Endothelial cell of umbilical vein (primary cell): Measurements from ENCODE around the gene ATP6V1E1. TPM values are rescaled to one million over a fixed set of nuclear protein-coding genes. Genes with fewer than 3 reads are reported as not detected.

Experiments
- BruUV-seq: library from RNA; stranded (reverse); fragments of 400-500 nt; replicated peaks from 2 replicates; lab custom pipeline; 2021; lab: Mats Ljungman, UMichigan
- CTCF ChIA-PET: fragments of 300-600, 350-600 bp; sonication (Branson Sonifier 250); formaldehyde crosslinking; loops from one replicate; lab custom pipeline; 2021; ENCODE audit warnings: antibody characterized with exemption, inconsistent platforms; lab: Charles Lee
- POLR2A ChIA-PET: fragments of 300-600, 350-600 bp; sonication (Branson Sonifier 250); formaldehyde crosslinking; loops from one replicate; lab custom pipeline; 2021; ENCODE audit warnings: antibody characterized with exemption, inconsistent platforms; lab: Charles Lee
- DNase-seq: peaks from one replicate; pipeline ENCODE4 v3.0.0-alpha.2; 2011; ENCODE audit warnings: low read depth, low spot score
- FAIRE-seq: peaks from 2 replicates; lab custom pipeline; 2011; peaks lifted over from hg19 to GRCh38; lab: Jason Lieb, UNC
- H2AFZ ChIP-seq: 2 replicates; pipeline ENCODE4 v1.6.0; 2012; ENCODE audit warnings: low read depth, low read length, control low read depth, inconsistent platforms
- H3K27ac ChIP-seq: 2 replicates; pipeline ENCODE4 v1.5.1; 2011; ENCODE audit warnings: low read depth, mild to moderate bottlenecking, control low read depth, low read length, moderate library complexity; ENCODE audit not compliant: insufficient read depth
- H3K27me3 ChIP-seq, 2 experiments: 2 replicates each; pipeline versions ENCODE4 v1.6.0 to v1.6.1; 2011; ENCODE audit warnings: low read length in 2 of 2, mixed read lengths in 1 of 2; ENCODE audit not compliant: control insufficient read depth in 2 of 2, insufficient read depth in 2 of 2
- H3K36me3 ChIP-seq, 2 experiments: 2 replicates in 1 of 2; 3 replicates in 1 of 2; pipeline ENCODE4 v1.5.1; 2011; ENCODE audit warnings: low read length in 2 of 2, mild to moderate bottlenecking in 1 of 2, moderate library complexity in 1 of 2; ENCODE audit not compliant: control insufficient read depth in 2 of 2, insufficient read depth in 2 of 2; ENCODE audit errors: extremely low read depth in 1 of 2
- H3K4me1 ChIP-seq: 3 replicates; pipeline ENCODE4 v1.5.1; 2011; ENCODE audit warnings: mild to moderate bottlenecking, low read length; ENCODE audit not compliant: control insufficient read depth, insufficient read depth; ENCODE audit errors: extremely low read depth
- H3K4me2 ChIP-seq: 2 replicates; pipeline ENCODE4 v1.6.1; 2011; ENCODE audit warnings: low read length, control low read depth, mixed read lengths; ENCODE audit not compliant: insufficient read depth
- H3K4me3 ChIP-seq, 3 experiments: fragments of 200-600 bp in 1 of 3; sonication (generic), shearing (Covaris generic) in 1 of 3; replicated peaks in 1 of 3; 2 replicates each; pipeline ENCODE4 v1.5.1; 2011 to 2016; ENCODE audit warnings: control low read depth in 3 of 3, low read length in 3 of 3, mild to moderate bottlenecking in 2 of 3, inconsistent platforms in 1 of 3, low read depth in 1 of 3, moderate library complexity in 1 of 3; ENCODE audit not compliant: insufficient read depth in 1 of 3
- H3K79me2 ChIP-seq: 2 replicates; pipeline ENCODE4 v1.6.0; 2012; ENCODE audit warnings: low read length, inconsistent platforms; ENCODE audit not compliant: control insufficient read depth, insufficient read depth
- H3K9ac ChIP-seq: replicated peaks from 2 replicates; pipeline ENCODE3; 2011; ENCODE audit warnings: low read length, control low read depth; ENCODE audit not compliant: insufficient read depth; ENCODE audit errors: extremely low read depth
- H3K9me1 ChIP-seq: replicated peaks from 3 replicates; pipeline ENCODE4 v1.6.0; 2011; ENCODE audit warnings: mild to moderate bottlenecking, low read length; ENCODE audit not compliant: control insufficient read depth, insufficient read depth; ENCODE audit errors: extremely low read depth
- H3K9me3 ChIP-seq: replicated peaks from 2 replicates; pipeline ENCODE4 v1.5.1; 2012; ENCODE audit warnings: low read length, inconsistent platforms; ENCODE audit not compliant: control insufficient read depth, insufficient read depth
- H4K20me1 ChIP-seq: replicated peaks from 2 replicates; pipeline ENCODE3; 2011; ENCODE audit warnings: mild to moderate bottlenecking, low read length; ENCODE audit not compliant: control insufficient read depth, insufficient read depth; ENCODE audit errors: extremely low read depth
- EZH2 ChIP-seq: IDR thresholded peaks from 2 replicates; pipeline ENCODE4 v1.6.1; 2012; ENCODE audit warnings: borderline replicate concordance, low read depth, mild to moderate bottlenecking, moderate library complexity, low read length, inconsistent platforms; ENCODE audit not compliant: severe bottlenecking
- FOS ChIP-seq: IDR thresholded peaks from 2 replicates; pipeline ENCODE4 v1.6.1; 2011; ENCODE audit warnings: mild to moderate bottlenecking, low read length, moderate library complexity, borderline replicate concordance; ENCODE audit not compliant: insufficient read depth
- GATA2 ChIP-seq: IDR thresholded peaks from 2 replicates; pipeline ENCODE4 v1.7.0; 2011; ENCODE audit warnings: low read depth, mild to moderate bottlenecking, moderate library complexity, mixed read lengths, low read length; ENCODE audit not compliant: insufficient read length, insufficient read depth
- JUN ChIP-seq: IDR thresholded peaks from 2 replicates; pipeline ENCODE4 v1.6.1; 2011; ENCODE audit warnings: borderline replicate concordance, low read depth; ENCODE audit not compliant: insufficient read length, insufficient read depth
- MYC ChIP-seq: IDR thresholded peaks from one replicate; pipeline ENCODE4 v1.6.1; 2011; ENCODE audit warnings: mild to moderate bottlenecking, low read depth, low read length
- POLR2A ChIP-seq: IDR thresholded peaks from 2 replicates; pipeline ENCODE4 v1.6.1; 2012; ENCODE audit warnings: low read depth, mild to moderate bottlenecking, control low read depth, low read length
- POLR2AphosphoS5 ChIP-seq: IDR thresholded peaks from 2 replicates; pipeline ENCODE4 v1.6.1; 2012; ENCODE audit warnings: low read depth, mild to moderate bottlenecking, control low read depth, low read length, moderate library complexity; ENCODE audit not compliant: insufficient read depth
- dilution Hi-C: fragments of 300-500 bp; cut with MboI; formaldehyde crosslinking; loops from one replicate; pipeline ENCODE4 v1.15.0; 2019; ENCODE audit warnings: low sequenced_read_pairs; ENCODE audit not compliant: extremely low pct_ligation_motif_present
- intact Hi-C: fragments of 100-400 bp; cut with micrococcal nuclease; formaldehyde crosslinking; loops from one replicate; pipeline ENCODE4 v1.10.0; 2022
- polyA plus RNA-seq, 4 experiments: library from polyadenylated mRNA; depleted of rRNA in 3 of 4; stranded (reverse) in 3 of 4; unstranded in 1 of 4; fragments of >200 nt; gene quantifications; 2 replicates each; pipeline versions ENCODE4 v1.2.1 to v1.2.3, GENCODE V29; 2011 to 2012; ENCODE audit warnings: missing spikeins in 1 of 4
- total RNA-seq: library from RNA; stranded (reverse); gene quantifications from 2 replicates; pipeline ENCODE4 v1.2.3, GENCODE V29; 2021
- TF ChIP-seq, protein P1 (sequence below): IDR thresholded peaks from 2 replicates; pipeline ENCODE4 v1.6.1; 2011; ENCODE audit not compliant: insufficient read depth, insufficient read length
- TF ChIP-seq, protein P2 (sequence below), 2 donors: IDR thresholded peaks; 1 replicate in 1 of 2; 2 replicates in 1 of 2; pipeline ENCODE4 v1.5.1; 2011; ENCODE audit warnings: low read length in 2 of 2, mild to moderate bottlenecking in 2 of 2, moderate library complexity in 2 of 2, control low read depth in 1 of 2, inconsistent platforms in 1 of 2, low read depth in 1 of 2; ENCODE audit not compliant: insufficient read depth in 1 of 2; ENCODE audit errors: extremely low read depth in 1 of 2

ATP6V1E1 gene
- total and polyA plus RNA-seq, 2 donors (not counting 3 experiments of a cell fraction or from before 2014, with no cell fraction given): 95.2 to 113 TPM

DNA sequence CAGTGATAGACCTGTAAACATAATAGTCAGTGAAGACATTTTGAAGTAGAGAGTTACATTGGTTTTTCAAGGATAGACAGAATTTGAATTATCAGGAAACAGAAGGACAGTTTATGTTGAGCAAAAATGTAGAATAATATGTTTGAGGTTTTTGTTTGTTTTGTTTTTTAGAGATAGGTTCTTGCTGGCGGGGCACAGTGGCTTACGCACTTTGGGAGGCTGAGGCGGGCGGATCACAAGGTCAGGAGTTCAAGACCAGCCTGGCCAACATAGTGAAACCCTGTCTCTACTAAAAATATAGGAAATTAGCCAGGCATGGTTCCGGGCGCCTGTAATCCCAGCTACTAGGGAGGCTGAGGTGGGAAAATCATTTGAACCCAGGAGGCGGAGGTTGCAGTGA, 45.6 kb upstream of the ATP6V1E1 start:
- Histone ChIP-seq H4K20me1 (peaks cover 2% of the 10 kb centered on the region), H3K9me1 (no peaks in the 10 kb centered on the region), H3K4me1 (no peaks in the 10 kb centered on the region), H3K9ac (no peak overlapping the region), H3K4me2 (no peak overlapping the region), H3K27ac (no peak overlapping the region), H3K9me3 (no peaks in the 10 kb centered on the region), H3K79me2 (no peaks in the 10 kb centered on the region), H3K36me3 (no peaks in the 10 kb centered on the region), H2AFZ (no peak overlapping the region), H3K27me3 (no peaks in the 10 kb centered on the region), H3K4me3 (no peak overlapping the region)
- no peak for DNase-seq
- BruUV-seq: no TSS peak
- TF ChIP-seq FOS (no peak), POLR2AphosphoS5 (no peak), MYC (no peak), EZH2 (no peak), POLR2A (no peak), JUN (no peak), GATA2 (no peak)
- TF ChIP-seq, protein P1, sequence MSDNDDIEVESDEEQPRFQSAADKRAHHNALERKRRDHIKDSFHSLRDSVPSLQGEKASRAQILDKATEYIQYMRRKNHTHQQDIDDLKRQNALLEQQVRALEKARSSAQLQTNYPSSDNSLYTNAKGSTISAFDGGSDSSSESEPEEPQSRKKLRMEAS: no peak
- TF ChIP-seq, protein P2, sequence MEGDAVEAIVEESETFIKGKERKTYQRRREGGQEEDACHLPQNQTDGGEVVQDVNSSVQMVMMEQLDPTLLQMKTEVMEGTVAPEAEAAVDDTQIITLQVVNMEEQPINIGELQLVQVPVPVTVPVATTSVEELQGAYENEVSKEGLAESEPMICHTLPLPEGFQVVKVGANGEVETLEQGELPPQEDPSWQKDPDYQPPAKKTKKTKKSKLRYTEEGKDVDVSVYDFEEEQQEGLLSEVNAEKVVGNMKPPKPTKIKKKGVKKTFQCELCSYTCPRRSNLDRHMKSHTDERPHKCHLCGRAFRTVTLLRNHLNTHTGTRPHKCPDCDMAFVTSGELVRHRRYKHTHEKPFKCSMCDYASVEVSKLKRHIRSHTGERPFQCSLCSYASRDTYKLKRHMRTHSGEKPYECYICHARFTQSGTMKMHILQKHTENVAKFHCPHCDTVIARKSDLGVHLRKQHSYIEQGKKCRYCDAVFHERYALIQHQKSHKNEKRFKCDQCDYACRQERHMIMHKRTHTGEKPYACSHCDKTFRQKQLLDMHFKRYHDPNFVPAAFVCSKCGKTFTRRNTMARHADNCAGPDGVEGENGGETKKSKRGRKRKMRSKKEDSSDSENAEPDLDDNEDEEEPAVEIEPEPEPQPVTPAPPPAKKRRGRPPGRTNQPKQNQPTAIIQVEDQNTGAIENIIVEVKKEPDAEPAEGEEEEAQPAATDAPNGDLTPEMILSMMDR (IDR thresholded peaks at IDR 0.05; ENCODE audit: extremely low read depth in 1 of 2, insufficient read depth in 1 of 2, low read depth in 1 of 2, low read length in 2 of 2): no peak
- no peak for FAIRE-seq
- dilution Hi-C loops: no loop called here
- intact Hi-C loops: no loop called here
- CTCF ChIA-PET: no interaction called here
- POLR2A ChIA-PET: no interaction called here
